Type B pancreatic cell (in vitro differentiated cells): ENCODE results near the gene GMEB2. TPM values are rescaled to one million over a fixed set of nuclear protein-coding genes. Genes with fewer than 3 reads are reported as not detected.
"Not testable (repeated sequence)": the region's sequence is repeated elsewhere in the genome, so short reads cannot be mapped to it uniquely, and the experiment has no call there.

Source experiments
- DNase-seq: peaks from one replicate; pipeline ENCODE4 v3.0.0; 2021; ENCODE audit warnings: mixed read lengths; ENCODE audit not compliant: unreplicated experiment; ENCODE audit errors: extremely low spot score
- H3K27ac Mint-ChIP-seq: 2 replicates; pipeline ENCODE4 v1.8.0; 2021; ENCODE audit warnings: mild to moderate bottlenecking, mixed read lengths
- H3K27me3 Mint-ChIP-seq: 2 replicates; pipeline ENCODE4 v1.8.0; 2021; ENCODE audit warnings: mixed read lengths
- H3K36me3 Mint-ChIP-seq: 2 replicates; pipeline ENCODE4 v1.8.0; 2021; ENCODE audit warnings: mixed read lengths
- H3K4me1 Mint-ChIP-seq: one replicate; pipeline ENCODE4 v1.8.0; 2021; ENCODE audit warnings: mixed read lengths; ENCODE audit not compliant: unreplicated experiment
- H3K4me3 Mint-ChIP-seq: 2 replicates; pipeline ENCODE4 v1.8.0; 2021; ENCODE audit warnings: mild to moderate bottlenecking, mixed read lengths
- H3K9me3 Mint-ChIP-seq: 2 replicates; pipeline ENCODE4 v1.8.0; 2021; ENCODE audit warnings: mixed read lengths
- CTCF ChIP-seq: fragments of 200-600 bp; sonication (generic); conservative IDR thresholded peaks from 2 replicates; pipeline ENCODE4 v1.5.0; 2021; ENCODE audit warnings: antibody characterized with exemption, mild to moderate bottlenecking
- total RNA-seq: library from RNA; stranded (reverse); gene quantifications from 2 replicates; pipeline ENCODE4 v1.2.1, GENCODE V29; 2021; ENCODE audit warnings: low replicate concordance

Gene GMEB2
- total RNA-seq, 1 donor from 2014 or later = 13.9 TPM

- peaks cover 8% of the 10 kb centered on the region for H3K4me1 Mint-ChIP-seq
- H3K4me3 Mint-ChIP-seq = no peak overlapping the region
- H3K27me3 Mint-ChIP-seq = no peaks in the 10 kb centered on the region
- TF ChIP-seq CTCF = no peak
- no peak for DNase-seq
- no peaks in the 10 kb centered on the region for H3K9me3 Mint-ChIP-seq
- H3K27ac Mint-ChIP-seq = no peak overlapping the region
- H3K36me3 Mint-ChIP-seq = peaks cover 25% of the 10 kb centered on the region
These were observed 8.5 kb downstream of the GMEB2 start for GRCh38 chr20:63618291-63618980.

- Mint-ChIP-seq H3K27ac (no peak overlapping the region), H3K36me3 (peaks cover 25% of the 10 kb centered on the region)
These were observed 9.0 kb downstream of the GMEB2 start for GRCh38 chr20:63617876-63618265.

DNA sequence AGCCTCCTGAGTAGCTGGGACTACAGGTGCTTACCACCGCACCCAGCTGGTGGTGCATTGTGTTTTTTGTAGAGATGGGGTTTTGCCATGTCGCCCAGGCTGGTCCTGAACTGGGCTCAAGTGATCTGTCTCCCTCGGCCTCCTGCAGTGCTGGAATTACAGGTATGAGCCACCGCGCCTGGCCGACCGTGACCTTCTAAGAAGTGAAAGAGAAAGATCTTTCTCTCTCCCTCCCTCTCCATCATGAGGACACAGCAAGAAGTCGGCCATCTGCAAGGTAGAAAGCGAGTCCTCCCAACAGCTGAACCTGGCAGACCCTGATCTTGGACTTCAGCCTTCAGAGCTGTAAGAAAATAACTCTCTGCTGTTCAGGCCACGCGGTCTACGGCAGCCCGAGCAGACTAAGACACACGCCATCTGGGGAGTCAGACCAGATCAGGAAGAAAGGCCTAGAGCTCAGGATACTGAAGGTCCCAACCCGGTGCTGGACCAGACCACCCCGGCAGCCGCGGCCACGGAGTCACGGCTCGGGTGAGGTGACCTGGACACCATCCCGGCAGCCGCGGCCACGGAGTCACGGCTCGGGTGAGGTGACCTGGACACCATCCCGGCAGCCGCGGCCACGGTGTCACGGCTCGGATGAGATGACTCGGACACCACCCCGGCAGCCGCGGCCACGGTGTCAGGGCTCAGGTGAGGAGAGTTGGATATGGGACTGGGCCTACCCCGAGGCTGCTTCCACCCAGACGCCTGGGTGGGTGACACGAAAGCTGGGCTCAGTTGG is 9.6 kb downstream of the GMEB2 start:
- H3K4me3 Mint-ChIP-seq = no peak overlapping the region
- H3K4me1 Mint-ChIP-seq = peaks cover under 1% of the 10 kb centered on the region
- peaks cover 19% of the 10 kb centered on the region for H3K36me3 Mint-ChIP-seq
- no peak for DNase-seq
- no peak overlapping the region for H3K27ac Mint-ChIP-seq
- H3K9me3 Mint-ChIP-seq = no peaks in the 10 kb centered on the region
- H3K27me3 Mint-ChIP-seq = no peaks in the 10 kb centered on the region
- TF ChIP-seq CTCF = no peak

More at GRCh38 chr20:63617876-63618265, 9.0 kb downstream of the GMEB2 start:
- Mint-ChIP-seq H3K4me3 (no peak overlapping the region), H3K27me3 (no peaks in the 10 kb centered on the region), H3K4me1 (peaks cover 6% of the 10 kb centered on the region), H3K9me3 (no peaks in the 10 kb centered on the region)
- no peak for DNase-seq
- TF ChIP-seq CTCF = no peak

GRCh38 chr20:63613863-63614594 is 12.9 kb downstream of the GMEB2 start:
- peak; percentile 53 for TF ChIP-seq CTCF
- DNase-seq = not testable (repeated sequence)

DNA sequence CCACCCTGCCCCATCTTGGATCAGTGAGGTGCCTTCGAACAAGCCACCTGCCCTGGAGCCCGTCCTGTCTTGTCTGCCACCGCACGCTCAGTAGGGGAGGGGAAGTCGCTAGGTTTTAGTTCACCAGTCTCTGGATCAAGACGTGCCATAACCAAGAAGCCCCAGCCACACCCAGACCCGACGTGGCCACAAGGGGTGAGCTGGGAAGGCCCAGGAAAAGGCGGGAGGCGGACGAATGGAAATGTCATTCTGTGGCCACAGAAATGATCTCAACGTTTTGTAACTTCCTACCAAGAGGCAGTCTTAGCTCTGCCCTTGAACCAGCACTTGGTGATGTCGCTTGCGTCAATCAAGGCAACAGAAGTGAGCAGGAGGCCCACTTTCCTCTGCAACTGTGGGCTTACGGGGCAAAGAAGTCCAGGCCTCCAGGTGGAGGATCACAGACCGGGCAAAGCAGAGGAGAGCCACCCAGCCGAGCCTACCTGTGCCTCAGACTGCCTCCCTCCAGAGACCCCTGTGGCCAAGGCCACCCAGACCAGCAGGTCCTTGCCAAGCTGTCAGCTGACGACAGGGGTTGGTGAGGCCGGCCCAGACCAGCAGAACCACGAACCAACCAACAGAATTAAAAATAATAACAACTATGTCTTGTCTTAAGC is 14.5 kb downstream of the GMEB2 start:
- no peak for DNase-seq
- Mint-ChIP-seq H3K4me1 (no peaks in the 10 kb centered on the region), H3K27me3 (no peaks in the 10 kb centered on the region), H3K27ac (no peak overlapping the region), H3K9me3 (no peaks in the 10 kb centered on the region), H3K4me3 (no peak overlapping the region), H3K36me3 (peaks cover 17% of the 10 kb centered on the region)
- TF ChIP-seq CTCF = no peak

More at GRCh38 chr20:63613863-63614594, 12.9 kb downstream of the GMEB2 start:
- not testable (repeated sequence) for H3K27me3 Mint-ChIP-seq, H3K9me3 Mint-ChIP-seq, H3K27ac Mint-ChIP-seq, H3K4me3 Mint-ChIP-seq, H3K4me1 Mint-ChIP-seq
- H3K36me3 Mint-ChIP-seq = peaks cover 17% of the 10 kb centered on the region
